WERI-Rb-1 (cell line): ENCODE measurements around the gene TIE1.

Experiments used
- DNase-seq: peaks from one replicate; pipeline ENCODE4 v3.0.0-alpha.2; 2020
- H3K27ac ChIP-seq: fragments of 250-450 bp; sonication (Bioruptor Pico); 2 replicates; pipeline ENCODE4 v1.5.1; 2020; ENCODE audit warnings: mild to moderate bottlenecking, moderate library complexity
- H3K27me3 ChIP-seq: fragments of 250-450 bp; sonication (Bioruptor Pico); 2 replicates; pipeline ENCODE4 v1.5.1; 2021; ENCODE audit warnings: mild to moderate bottlenecking, low read depth, moderate library complexity; ENCODE audit not compliant: insufficient read depth, severe bottlenecking
- H3K36me3 ChIP-seq: fragments of 250-450 bp; sonication (Bioruptor Pico); 2 replicates; pipeline ENCODE4 v1.5.1; 2020; ENCODE audit warnings: mild to moderate bottlenecking, moderate library complexity
- H3K4me3 ChIP-seq: 2 replicates; pipeline ENCODE4 v1.5.1; 2011; ENCODE audit warnings: low read depth, mild to moderate bottlenecking, control low read depth, low read length
- H3K9me3 ChIP-seq: fragments of 250-450 bp; sonication (Bioruptor Pico); 2 replicates; pipeline ENCODE4 v1.5.1; 2021; ENCODE audit warnings: mild to moderate bottlenecking, moderate library complexity; ENCODE audit not compliant: severe bottlenecking
- CTCF ChIP-seq: IDR thresholded peaks from 2 replicates; pipeline ENCODE4 v1.5.1; 2011; ENCODE audit warnings: low read depth, mild to moderate bottlenecking, control low read depth, inconsistent platforms, low read length

The TIE1 gene

GRCh38 chr1:43312663-43313515 is 12.1 kb downstream of the TIE1 start:
- no peak for TF ChIP-seq CTCF
- H3K9me3 ChIP-seq: no peaks in the 10 kb centered on the region
- no peak overlapping the region for H3K27ac ChIP-seq
- no peak for DNase-seq
- H3K36me3 ChIP-seq: no peaks in the 10 kb centered on the region
- no peaks in the 10 kb centered on the region for H3K27me3 ChIP-seq
- no peak overlapping the region for H3K4me3 ChIP-seq

- H3K36me3 ChIP-seq: no peaks in the 10 kb centered on the region
- H3K27ac ChIP-seq: no peak overlapping the region
- H3K27me3 ChIP-seq: no peaks in the 10 kb centered on the region
- H3K4me3 ChIP-seq: no peak overlapping the region
- TF ChIP-seq CTCF: no peak
- DNase-seq: no peak
- H3K9me3 ChIP-seq: no peaks in the 10 kb centered on the region
These were observed 13.0 kb downstream of the TIE1 start for GRCh38 chr1:43313771-43314170.

- H3K9me3 ChIP-seq: no peaks in the 10 kb centered on the region
- H3K36me3 ChIP-seq: no peaks in the 10 kb centered on the region
- TF ChIP-seq CTCF: no peak
- DNase-seq: no peak
- H3K4me3 ChIP-seq: no peak overlapping the region
- no peak overlapping the region for H3K27ac ChIP-seq
- no peaks in the 10 kb centered on the region for H3K27me3 ChIP-seq
These were observed 13.5 kb downstream of the TIE1 start for GRCh38 chr1:43314233-43314632.

GRCh38 chr1:43315481-43315880 is 14.7 kb downstream of the TIE1 start:
- no peak overlapping the region for H3K4me3 ChIP-seq
- no peaks in the 10 kb centered on the region for H3K27me3 ChIP-seq
- no peaks in the 10 kb centered on the region for H3K9me3 ChIP-seq
- DNase-seq: no peak
- no peak for TF ChIP-seq CTCF
- no peaks in the 10 kb centered on the region for H3K36me3 ChIP-seq
- no peak overlapping the region for H3K27ac ChIP-seq

GRCh38 chr1:43315963-43316737 is 15.4 kb downstream of the TIE1 start:
- Histone ChIP-seq H3K27ac (no peak overlapping the region), H3K9me3 (no peaks in the 10 kb centered on the region), H3K27me3 (no peaks in the 10 kb centered on the region), H3K36me3 (no peaks in the 10 kb centered on the region), H3K4me3 (no peak overlapping the region)
- no peak for DNase-seq
- TF ChIP-seq CTCF: no peak
